Osteocyte (in vitro differentiated cells): ENCODE data around the gene MROH8. TPM values are rescaled to one million over a fixed set of nuclear protein-coding genes. Genes with fewer than 3 reads are reported as not detected.
"Not testable (repeated sequence)": the region's sequence is repeated elsewhere in the genome, so short reads cannot be mapped to it uniquely, and the experiment has no call there.

Experiments
- DNase-seq: peaks from one replicate; pipeline ENCODE4 v3.0.0; 2021; ENCODE audit warnings: mixed read lengths; ENCODE audit not compliant: unreplicated experiment; ENCODE audit errors: extremely low spot score
- H3K27ac Mint-ChIP-seq: one replicate; pipeline ENCODE4 v1.8.0; 2021; ENCODE audit warnings: mild to moderate bottlenecking, mixed read lengths; ENCODE audit not compliant: unreplicated experiment
- H3K27me3 Mint-ChIP-seq: one replicate; pipeline ENCODE4 v1.8.0; 2021; ENCODE audit warnings: mixed read lengths; ENCODE audit not compliant: unreplicated experiment
- H3K36me3 Mint-ChIP-seq: one replicate; pipeline ENCODE4 v1.8.0; 2021; ENCODE audit warnings: mixed read lengths; ENCODE audit not compliant: unreplicated experiment
- H3K4me1 Mint-ChIP-seq: one replicate; pipeline ENCODE4 v1.8.0; 2021; ENCODE audit warnings: mixed read lengths; ENCODE audit not compliant: unreplicated experiment
- H3K4me3 Mint-ChIP-seq: one replicate; pipeline ENCODE4 v1.8.0; 2021; ENCODE audit warnings: mild to moderate bottlenecking, moderate library complexity, mixed read lengths; ENCODE audit not compliant: unreplicated experiment
- H3K9me3 Mint-ChIP-seq: one replicate; pipeline ENCODE4 v1.8.0; 2021; ENCODE audit warnings: mixed read lengths; ENCODE audit not compliant: unreplicated experiment
- total RNA-seq: library from RNA; stranded (reverse); gene quantifications from 2 replicates; pipeline ENCODE4 v1.2.1, GENCODE V29; 2021
- TF ChIP-seq, protein P1 (sequence below): fragments of 200-600 bp; sonication (generic); IDR thresholded peaks from 2 replicates; pipeline ENCODE4 v1.5.0; 2021; ENCODE audit warnings: antibody characterized with exemption, mild to moderate bottlenecking, moderate library complexity

MROH8 gene
- total RNA-seq, 1 donor from 2014 or later, result 1.5 TPM

DNA sequence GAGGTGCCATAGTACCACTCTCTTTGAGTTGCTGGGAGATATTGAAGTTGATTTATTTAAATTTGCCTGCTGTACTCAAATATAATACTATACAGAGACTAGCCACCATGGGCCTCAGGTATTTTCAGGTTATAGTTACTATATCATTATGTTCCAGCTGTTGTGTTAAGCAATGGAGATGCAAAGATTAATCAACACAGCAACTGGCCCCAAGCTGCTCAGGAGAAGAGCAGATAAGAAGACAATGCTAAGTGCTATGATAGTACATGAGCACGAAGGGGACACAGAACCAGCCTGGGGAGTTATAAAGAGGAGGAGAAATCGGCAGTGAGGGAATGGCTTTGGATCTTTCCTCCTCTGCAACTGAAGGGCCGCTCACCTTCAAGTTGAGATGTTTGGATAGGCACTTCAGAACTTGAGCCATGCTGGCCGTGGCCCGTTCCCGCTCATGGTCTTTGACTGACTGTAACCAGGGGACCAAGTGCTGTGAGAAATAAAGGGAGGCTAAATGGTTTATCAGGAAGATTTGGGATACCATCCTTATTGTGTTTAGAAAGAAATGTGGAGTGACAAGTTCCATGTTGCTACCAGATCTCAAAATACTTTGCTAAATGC lies 24.6 kb downstream of the MROH8 start:
- Mint-ChIP-seq H3K4me1 (no peaks in the 10 kb centered on the region), H3K27me3 (no peaks in the 10 kb centered on the region), H3K27ac (no peak overlapping the region), H3K9me3 (no peaks in the 10 kb centered on the region), H3K4me3 (no peak overlapping the region), H3K36me3 (no peaks in the 10 kb centered on the region)
- TF ChIP-seq, protein P1, sequence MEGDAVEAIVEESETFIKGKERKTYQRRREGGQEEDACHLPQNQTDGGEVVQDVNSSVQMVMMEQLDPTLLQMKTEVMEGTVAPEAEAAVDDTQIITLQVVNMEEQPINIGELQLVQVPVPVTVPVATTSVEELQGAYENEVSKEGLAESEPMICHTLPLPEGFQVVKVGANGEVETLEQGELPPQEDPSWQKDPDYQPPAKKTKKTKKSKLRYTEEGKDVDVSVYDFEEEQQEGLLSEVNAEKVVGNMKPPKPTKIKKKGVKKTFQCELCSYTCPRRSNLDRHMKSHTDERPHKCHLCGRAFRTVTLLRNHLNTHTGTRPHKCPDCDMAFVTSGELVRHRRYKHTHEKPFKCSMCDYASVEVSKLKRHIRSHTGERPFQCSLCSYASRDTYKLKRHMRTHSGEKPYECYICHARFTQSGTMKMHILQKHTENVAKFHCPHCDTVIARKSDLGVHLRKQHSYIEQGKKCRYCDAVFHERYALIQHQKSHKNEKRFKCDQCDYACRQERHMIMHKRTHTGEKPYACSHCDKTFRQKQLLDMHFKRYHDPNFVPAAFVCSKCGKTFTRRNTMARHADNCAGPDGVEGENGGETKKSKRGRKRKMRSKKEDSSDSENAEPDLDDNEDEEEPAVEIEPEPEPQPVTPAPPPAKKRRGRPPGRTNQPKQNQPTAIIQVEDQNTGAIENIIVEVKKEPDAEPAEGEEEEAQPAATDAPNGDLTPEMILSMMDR, result no peak
- no peak for DNase-seq

DNA sequence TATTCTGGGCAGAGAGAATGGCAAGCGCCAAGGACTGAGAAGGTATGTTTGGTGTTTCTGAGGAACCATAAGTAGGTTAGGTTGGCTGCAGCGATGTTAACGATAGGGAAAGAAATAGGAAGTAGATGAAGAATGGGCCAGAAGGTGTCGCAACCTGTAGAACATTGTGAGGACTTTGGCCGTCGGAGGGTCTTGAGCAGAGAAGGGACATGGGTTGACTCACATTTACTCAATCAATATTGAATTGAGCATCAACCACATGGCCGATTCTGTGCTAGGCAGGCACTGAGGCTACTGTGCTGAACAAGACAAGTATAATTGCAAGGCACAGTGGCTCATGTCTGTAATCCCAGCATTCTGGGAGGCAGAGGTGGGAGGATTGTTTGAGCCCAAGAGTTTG lies 27.1 kb downstream of the MROH8 start:
- H3K4me1 Mint-ChIP-seq, result no peaks in the 10 kb centered on the region
- TF ChIP-seq, protein P1, result no peak
- H3K9me3 Mint-ChIP-seq, result no peaks in the 10 kb centered on the region

DNA sequence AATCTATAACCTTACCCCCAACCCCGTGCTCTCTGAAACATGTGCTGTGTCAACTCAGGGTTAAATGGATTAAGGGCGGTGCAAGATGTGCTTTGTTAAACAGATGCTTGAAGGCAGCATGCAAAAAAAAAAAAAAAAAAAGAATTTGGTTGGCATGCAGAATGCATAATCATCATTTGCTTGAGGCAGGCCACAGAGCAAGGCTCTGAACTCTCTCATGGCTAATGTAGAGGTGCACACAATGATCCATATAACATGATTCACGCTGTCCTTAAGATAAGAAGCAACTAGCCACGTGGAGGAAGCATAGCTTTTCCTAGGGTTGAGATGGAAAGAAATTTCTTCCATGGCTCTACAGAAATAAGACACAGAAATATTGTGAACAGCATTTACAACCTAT lies 27.8 kb downstream of the MROH8 start:
- Mint-ChIP-seq H3K27ac (no peak overlapping the region), H3K4me3 (no peak overlapping the region), H3K9me3 (no peaks in the 10 kb centered on the region), H3K27me3 (no peaks in the 10 kb centered on the region), H3K36me3 (no peaks in the 10 kb centered on the region), H3K4me1 (no peaks in the 10 kb centered on the region)
- DNase-seq, result no peak
- TF ChIP-seq, protein P1, result no peak

More for the DNA sequence above, 27.1 kb downstream of the MROH8 start:
- H3K27me3 Mint-ChIP-seq, result no peaks in the 10 kb centered on the region
- no peak overlapping the region for H3K27ac Mint-ChIP-seq
- no peak for DNase-seq
- H3K36me3 Mint-ChIP-seq, result no peaks in the 10 kb centered on the region
- H3K4me3 Mint-ChIP-seq, result no peak overlapping the region

DNA sequence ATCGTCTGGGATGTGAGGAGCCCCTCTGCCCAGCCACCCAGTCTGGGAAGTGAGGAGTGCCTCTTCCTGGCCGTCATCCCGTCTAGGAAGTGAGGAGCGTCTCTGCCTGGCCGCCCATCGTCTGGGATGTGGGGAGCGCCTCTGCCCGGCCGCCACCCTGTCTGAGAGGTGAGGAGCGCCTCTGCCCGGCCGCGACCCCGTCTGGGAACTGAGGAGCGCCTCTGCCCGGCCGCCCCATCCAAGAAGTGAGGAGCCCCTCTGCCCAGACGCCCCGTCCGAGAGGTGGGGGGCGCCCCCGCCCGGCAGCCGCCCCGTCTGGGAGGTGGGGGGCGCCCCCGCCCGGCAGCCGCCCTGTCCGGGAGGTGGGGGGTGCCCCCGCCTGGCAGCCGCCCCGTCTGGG lies 28.5 kb downstream of the MROH8 start:
- not testable (repeated sequence) for H3K27me3 Mint-ChIP-seq, H3K27ac Mint-ChIP-seq, H3K9me3 Mint-ChIP-seq, H3K4me1 Mint-ChIP-seq, H3K36me3 Mint-ChIP-seq, DNase-seq, H3K4me3 Mint-ChIP-seq

DNA sequence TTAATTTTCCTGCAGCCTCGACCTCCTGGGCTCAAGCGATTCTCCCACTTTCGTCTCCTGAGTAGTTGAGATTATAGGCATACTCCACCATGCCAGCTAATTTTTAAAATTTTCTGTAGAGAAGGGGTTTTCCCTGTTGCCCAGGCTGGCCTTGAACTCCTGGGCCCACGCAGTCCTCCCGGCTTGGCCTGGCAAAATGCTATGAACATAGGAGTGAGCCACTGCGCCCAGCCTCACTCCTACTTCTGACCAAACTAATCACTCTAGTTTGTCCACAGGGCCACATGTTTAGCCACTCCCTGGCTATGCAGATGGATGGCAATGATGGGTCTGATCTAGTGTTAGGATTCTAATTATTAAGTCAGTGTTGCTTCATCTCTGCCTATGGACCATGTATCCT lies 32.1 kb downstream of the MROH8 start:
- H3K27me3 Mint-ChIP-seq, result no peaks in the 10 kb centered on the region
- TF ChIP-seq, protein P1, result no peak
- H3K9me3 Mint-ChIP-seq, result no peaks in the 10 kb centered on the region
- no peak for DNase-seq
- peaks cover 5% of the 10 kb centered on the region for H3K4me1 Mint-ChIP-seq
- no peak overlapping the region for H3K4me3 Mint-ChIP-seq
- no peaks in the 10 kb centered on the region for H3K36me3 Mint-ChIP-seq
- no peak overlapping the region for H3K27ac Mint-ChIP-seq
